CD14-positive monocyte (primary cell): Measurements from ENCODE around the gene RLN2. TPM values are rescaled to one million over a fixed set of nuclear protein-coding genes. Genes with fewer than 3 reads are reported as not detected.

Source experiments
- DNase-seq, 3 donors: peaks; one replicate each; pipeline ENCODE4 v3.0.0-alpha.2; 2011 to 2022
- H2AFZ ChIP-seq: 2 replicates; pipeline ENCODE4 v1.6.0; 2012; ENCODE audit warnings: mild to moderate bottlenecking, low read depth, low read length, inconsistent platforms; ENCODE audit not compliant: insufficient read depth, poor library complexity, severe bottlenecking
- H3K27ac ChIP-seq, 2 donors: 1 replicate in 1 of 2; 2 replicates in 1 of 2; pipeline ENCODE4 v1.5.1; 2012 to 2013; ENCODE audit warnings: low read length in 2 of 2, control low read depth in 1 of 2, inconsistent platforms in 1 of 2, low read depth in 1 of 2, mild to moderate bottlenecking in 1 of 2
- H3K27me3 ChIP-seq, 2 donors: one replicate each; pipeline versions ENCODE4 v1.6.0 to v1.6.1; 2011 to 2013; ENCODE audit warnings: low read length in 2 of 2; ENCODE audit not compliant: control insufficient read depth in 2 of 2, insufficient read depth in 2 of 2
- H3K36me3 ChIP-seq, 2 donors: replicated peaks in 1 of 2; 1 replicate in 1 of 2; 2 replicates in 1 of 2; pipeline versions ENCODE4 v1.5.1 to v1.6.1; 2012 to 2013; ENCODE audit warnings: low read length in 2 of 2, control low read depth in 1 of 2, inconsistent platforms in 1 of 2, mild to moderate bottlenecking in 1 of 2; ENCODE audit not compliant: insufficient read depth in 2 of 2, control insufficient read depth in 1 of 2
- H3K4me1 ChIP-seq, 2 donors: 1 replicate in 1 of 2; 2 replicates in 1 of 2; pipeline versions ENCODE4 v1.5.1 to v1.6.1; 2012 to 2013; ENCODE audit warnings: low read length in 2 of 2, control low read depth in 1 of 2, inconsistent platforms in 1 of 2, mild to moderate bottlenecking in 1 of 2, moderate library complexity in 1 of 2; ENCODE audit not compliant: insufficient read depth in 2 of 2, control insufficient read depth in 1 of 2
- H3K4me2 ChIP-seq: replicated peaks from 2 replicates; pipeline ENCODE3; 2012; ENCODE audit warnings: low read length, moderate library complexity, mild to moderate bottlenecking; ENCODE audit not compliant: poor library complexity, severe bottlenecking; ENCODE audit errors: extremely low read depth
- H3K4me3 ChIP-seq, 3 experiments: fragments of 200-600 bp in 1 of 3; sonication (generic) in 1 of 3; replicated peaks in 1 of 3; 1 replicate in 2 of 3; 2 replicates in 1 of 3; pipeline ENCODE4 v1.5.1; 2011 to 2013; ENCODE audit warnings: low read length in 3 of 3, mild to moderate bottlenecking in 3 of 3, control low read depth in 2 of 3, low read depth in 2 of 3, inconsistent platforms in 1 of 3, moderate library complexity in 1 of 3
- H3K79me2 ChIP-seq: 2 replicates; pipeline ENCODE4 v1.6.0; 2012; ENCODE audit warnings: mild to moderate bottlenecking, control low read depth, inconsistent platforms, low read length, moderate library complexity; ENCODE audit not compliant: insufficient read depth
- H3K9ac ChIP-seq: 2 replicates; pipeline ENCODE4 v1.6.0; 2017; ENCODE audit warnings: low read length, mild to moderate bottlenecking; ENCODE audit not compliant: insufficient read depth, poor library complexity, severe bottlenecking
- H3K9me3 ChIP-seq, 2 donors: replicated peaks in 1 of 2; 1 replicate in 1 of 2; 2 replicates in 1 of 2; pipeline versions ENCODE4 v1.5.1 to v1.6.1; 2012 to 2013; ENCODE audit warnings: low read length in 2 of 2, control low read depth in 1 of 2; ENCODE audit not compliant: control insufficient read depth in 1 of 2, insufficient read depth in 1 of 2
- H4K20me1 ChIP-seq: 2 replicates; pipeline ENCODE4 v1.6.0; 2012; ENCODE audit warnings: mild to moderate bottlenecking, low read length, control low read depth, moderate library complexity; ENCODE audit not compliant: insufficient read depth
- H3K27ac Mint-ChIP-seq, 7 donors: one replicate each; pipeline ENCODE4 v1.8.0; 2020; ENCODE audit warnings: mild to moderate bottlenecking in 7 of 7, mixed read lengths in 7 of 7, moderate library complexity in 6 of 7, inconsistent platforms in 2 of 7
- H3K27me3 Mint-ChIP-seq, 3 donors: one replicate each; pipeline ENCODE4 v1.8.0; 2021 to 2022; ENCODE audit warnings: low read depth in 3 of 3, mild to moderate bottlenecking in 3 of 3, mixed read lengths in 3 of 3, moderate library complexity in 3 of 3, inconsistent platforms in 1 of 3
- H3K36me3 Mint-ChIP-seq, 2 donors: one replicate each; pipeline ENCODE4 v1.8.0; 2020; ENCODE audit warnings: mixed read lengths in 2 of 2, inconsistent platforms in 1 of 2, mild to moderate bottlenecking in 1 of 2
- H3K4me1 Mint-ChIP-seq: one replicate; pipeline ENCODE4 v1.8.0; 2020; ENCODE audit warnings: mild to moderate bottlenecking, mixed read lengths
- H3K4me3 Mint-ChIP-seq, 2 donors: one replicate each; pipeline ENCODE4 v1.8.0; 2020; ENCODE audit warnings: mild to moderate bottlenecking in 2 of 2, mixed read lengths in 2 of 2, moderate library complexity in 1 of 2
- H3K9me3 Mint-ChIP-seq, 7 donors: one replicate each; pipeline ENCODE4 v1.8.0; 2020 to 2022; ENCODE audit warnings: mixed read lengths in 7 of 7, mild to moderate bottlenecking in 6 of 7, moderate library complexity in 6 of 7, inconsistent platforms in 2 of 7
- CTCF ChIP-seq: fragments of 200-600 bp; IDR thresholded peaks from one replicate; pipeline ENCODE4 v1.8.0; 2022; ENCODE audit warnings: antibody characterized with exemption, mild to moderate bottlenecking
- whole genome bisulfite sequencing: methylation state at CpG from one replicate; pipeline ENCODE4 v1.1.5; 2013; ENCODE audit warnings: missing lambda C conversion rate; ENCODE audit not compliant: insufficient coverage; 5-methylcytosine and 5-hydroxymethylcytosine counted together
- intact Hi-C, 2 donors: fragments of 100-400 bp; cut with micrococcal nuclease; formaldehyde crosslinking; loops; one replicate each; pipeline versions ENCODE4 v1.15.0 to v1.15.1; 2023
- polyA plus RNA-seq, 3 donors: library from polyadenylated mRNA; depleted of rRNA in 1 of 3; unstranded in 2 of 3; stranded (reverse) in 1 of 3; fragments of 300-500 nt in 2 of 3; fragments of >200 nt in 1 of 3; fragmentation: Illumina TruSeq in 2 of 3; gene quantifications; 1 replicate in 2 of 3; 2 replicates in 1 of 3; pipeline ENCODE4 v1.2.3, GENCODE V29; 2012 to 2021

The RLN2 gene
- polyA plus RNA-seq, 3 donors, result not detected

- H3K9me3 ChIP-seq, result no peaks in the 10 kb centered on the region
- H3K4me2 ChIP-seq, result no peak overlapping the region
- H3K4me1 ChIP-seq, result no peaks in the 10 kb centered on the region
- intact Hi-C loops, result loop anchor here in 1 of 2 donors (10.0 kb wide), 1 partner anchor 929 kb away; the partner anchor contains the start of gene IL33
- H2AFZ ChIP-seq, result no peak overlapping the region
- Mint-ChIP-seq H3K4me1 (no peaks in the 10 kb centered on the region), H3K36me3 (no peaks in the 10 kb centered on the region), H3K27me3 (peaks cover 2% of the 10 kb centered on the region in 3 donors), H3K4me3 (no peak overlapping the region), H3K9me3 (peaks cover 0 to 5% (median 2%) of the 10 kb centered on the region in 7 donors), H3K27ac (no peak overlapping the region)
- no peak overlapping the region for H3K4me3 ChIP-seq
- no peaks in the 10 kb centered on the region for H3K79me2 ChIP-seq
- DNase-seq, result no peak
- no peak overlapping the region for H3K9ac ChIP-seq
- no peak for TF ChIP-seq CTCF
- H3K27me3 ChIP-seq, result no peaks in the 10 kb centered on the region
- no peak overlapping the region for H3K27ac ChIP-seq
- no peaks in the 10 kb centered on the region for H4K20me1 ChIP-seq
- H3K36me3 ChIP-seq, result no peaks in the 10 kb centered on the region
Observed at GRCh38 chr9:5286262-5286661, 18.3 kb downstream of the RLN2 start.

GRCh38 chr9:5278486-5278885 is 26.0 kb downstream of the RLN2 start:
- Mint-ChIP-seq H3K27ac (no peak overlapping the region), H3K36me3 (no peaks in the 10 kb centered on the region), H3K4me3 (no peak overlapping the region), H3K9me3 (peaks cover 0 to 2% (median 0%) of the 10 kb centered on the region in 7 donors), H3K27me3 (peaks cover 0 to 2% (median 0%) of the 10 kb centered on the region in 3 donors), H3K4me1 (no peaks in the 10 kb centered on the region)
- H3K4me2 ChIP-seq, result no peak overlapping the region
- no peaks in the 10 kb centered on the region for H3K36me3 ChIP-seq
- H3K9ac ChIP-seq, result no peak overlapping the region
- whole genome bisulfite sequencing, result no CpG with 5 or more reads among the region's 2 CpGs
- H3K27ac ChIP-seq, result no peak overlapping the region
- no peaks in the 10 kb centered on the region for H4K20me1 ChIP-seq
- no peak overlapping the region for H2AFZ ChIP-seq
- H3K79me2 ChIP-seq, result no peaks in the 10 kb centered on the region
- no peak for DNase-seq
- H3K27me3 ChIP-seq, result no peaks in the 10 kb centered on the region
- intact Hi-C loops, result no loop called here
- TF ChIP-seq CTCF, result no peak
- no peak overlapping the region for H3K4me3 ChIP-seq
- H3K9me3 ChIP-seq, result no peaks in the 10 kb centered on the region
- no peaks in the 10 kb centered on the region for H3K4me1 ChIP-seq
